GM18858 (cell line): ENCODE data around the gene ALOXE3.
"Not testable (repeated sequence)": the region's sequence is repeated elsewhere in the genome, so short reads cannot be mapped to it uniquely, and the experiment has no call there.

Experiments
- ATAC-seq: cut with Tn5 transposase; IDR thresholded peaks from one replicate; pipeline ENCODE4 v1.9.1; 2021; ENCODE audit not compliant: unreplicated experiment

ALOXE3 gene

DNA sequence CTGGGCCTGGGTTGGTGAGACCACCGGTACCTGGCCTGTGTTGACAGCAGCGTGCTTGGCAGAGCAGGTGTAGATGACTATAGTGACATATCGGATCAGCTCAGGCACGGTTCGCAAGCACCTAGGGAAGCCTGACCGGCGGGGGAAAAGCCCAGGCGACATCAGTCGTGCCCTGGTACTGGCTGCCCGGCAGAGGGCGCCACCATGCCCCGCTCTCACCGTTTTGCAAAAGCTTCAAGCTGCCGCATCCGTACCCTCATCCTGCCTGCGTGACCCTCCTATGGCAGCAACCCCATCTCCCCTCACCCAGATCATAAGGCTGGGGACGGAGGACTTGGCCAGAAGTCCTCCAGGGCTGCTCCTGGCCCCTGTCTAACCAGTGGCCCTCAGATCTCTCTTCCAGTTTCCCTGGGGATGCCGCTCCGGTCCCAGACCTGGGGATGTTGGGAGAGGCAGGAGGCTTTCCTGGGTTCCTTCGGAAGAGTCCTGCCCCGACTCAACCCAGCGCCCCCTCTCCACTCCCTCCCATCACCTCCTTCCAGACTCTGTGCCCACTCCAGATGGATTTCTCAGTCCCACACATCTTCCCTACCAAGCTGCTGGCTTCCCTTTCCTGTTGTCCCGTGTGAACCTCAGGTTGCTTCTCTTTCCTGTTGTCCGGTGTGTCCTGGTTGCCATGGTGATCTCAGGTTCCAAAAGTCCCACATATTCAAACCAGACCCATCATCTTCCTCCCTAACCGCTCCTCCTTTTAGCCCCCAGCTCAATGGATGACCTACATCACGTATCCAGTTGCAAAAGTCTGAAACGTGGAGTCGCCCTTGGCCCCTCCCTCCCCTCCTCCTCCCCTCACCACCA is 44.5 kb downstream of the ALOXE3 start:
- no peak for ATAC-seq

DNA sequence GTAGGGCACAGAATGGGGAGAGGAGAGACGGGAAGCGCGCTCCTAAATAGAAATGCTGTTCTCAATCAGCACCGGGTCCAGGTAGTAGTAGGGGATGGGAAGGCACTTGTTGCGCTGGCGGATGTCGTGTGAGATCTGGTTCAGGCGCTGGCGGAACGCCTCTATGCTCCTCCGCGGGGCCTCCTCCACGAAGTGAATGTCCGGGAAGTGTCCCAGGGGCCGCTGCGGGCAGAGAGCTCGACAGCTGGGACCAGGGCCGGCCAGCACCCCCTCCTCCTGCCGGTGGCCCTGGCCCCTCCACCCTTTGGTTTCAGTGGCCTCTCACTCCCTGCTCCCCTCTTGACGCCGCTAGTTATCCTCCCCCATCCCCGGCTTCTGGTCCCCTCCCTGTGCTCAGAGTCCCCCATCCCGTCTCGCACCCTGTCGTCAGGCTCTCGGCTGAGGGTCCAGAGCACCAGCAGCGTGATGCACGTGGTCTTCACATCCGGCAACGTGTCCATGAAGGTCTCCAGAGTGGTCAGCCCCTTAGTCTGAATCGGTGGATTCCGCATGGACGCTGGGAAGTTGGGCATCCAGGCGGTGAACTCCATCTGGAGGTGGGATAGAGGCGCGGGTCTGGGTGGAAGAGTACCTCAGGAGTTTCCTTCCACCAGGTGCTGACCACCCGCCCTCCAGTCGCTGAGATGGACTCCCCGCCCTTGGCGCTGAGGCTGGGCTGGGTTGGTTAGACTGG is 45.4 kb downstream of the ALOXE3 start:
- ATAC-seq = no peak

DNA sequence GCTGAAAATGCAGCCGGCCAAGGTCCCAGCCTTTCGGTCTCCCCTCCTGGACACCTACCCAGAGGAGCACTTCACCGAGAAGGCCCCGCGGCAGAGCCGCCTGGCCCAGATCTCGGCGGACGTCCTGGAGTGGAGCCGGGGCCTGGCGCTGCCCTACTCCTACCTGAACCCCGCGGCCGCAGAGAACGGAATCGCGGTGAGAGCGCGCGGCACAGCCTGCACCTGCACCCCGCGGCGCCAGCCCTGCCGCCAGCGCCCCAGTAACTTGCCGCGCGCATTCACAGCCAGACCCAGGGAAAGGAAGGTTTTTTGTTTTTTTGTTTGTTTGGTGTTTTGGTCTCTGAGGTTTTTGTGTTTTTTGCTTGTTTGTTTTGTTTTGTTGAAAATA is 46.0 kb downstream of the ALOXE3 start:
- ATAC-seq = no peak

DNA sequence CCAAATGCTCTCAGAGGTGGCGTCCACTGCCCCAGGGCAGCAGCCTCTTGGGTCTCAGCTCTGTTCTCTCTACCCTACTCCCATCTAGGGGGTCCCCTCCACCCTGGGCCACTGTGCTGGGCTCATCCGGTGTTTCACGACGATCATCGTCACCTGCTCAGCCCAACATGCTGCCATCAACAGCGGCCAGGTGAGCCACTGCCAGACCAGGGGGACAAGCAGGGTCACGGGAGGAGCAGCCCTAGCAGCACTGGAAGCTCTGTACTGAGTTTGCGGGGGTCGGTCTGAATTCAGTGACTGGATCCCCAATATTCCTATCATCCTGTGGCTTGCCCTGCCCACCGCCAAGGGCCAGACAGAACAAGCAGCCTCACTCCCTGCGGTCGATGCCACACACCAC is 46.8 kb downstream of the ALOXE3 start:
- no peak for ATAC-seq

DNA sequence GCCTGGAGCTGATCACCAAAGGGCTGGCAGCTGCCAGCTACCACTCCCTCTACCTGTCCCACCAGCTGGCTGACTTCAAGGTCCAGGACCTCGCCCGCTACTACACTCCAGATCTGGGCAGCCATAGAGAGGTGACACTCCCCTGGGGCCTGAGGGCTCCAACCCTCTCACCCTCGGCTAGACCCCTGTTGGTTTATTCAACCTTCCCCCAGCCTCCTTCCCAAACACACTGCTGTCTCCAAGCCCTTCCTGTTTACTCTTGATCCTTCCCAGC is 48.8 kb downstream of the ALOXE3 start:
- no peak for ATAC-seq

DNA sequence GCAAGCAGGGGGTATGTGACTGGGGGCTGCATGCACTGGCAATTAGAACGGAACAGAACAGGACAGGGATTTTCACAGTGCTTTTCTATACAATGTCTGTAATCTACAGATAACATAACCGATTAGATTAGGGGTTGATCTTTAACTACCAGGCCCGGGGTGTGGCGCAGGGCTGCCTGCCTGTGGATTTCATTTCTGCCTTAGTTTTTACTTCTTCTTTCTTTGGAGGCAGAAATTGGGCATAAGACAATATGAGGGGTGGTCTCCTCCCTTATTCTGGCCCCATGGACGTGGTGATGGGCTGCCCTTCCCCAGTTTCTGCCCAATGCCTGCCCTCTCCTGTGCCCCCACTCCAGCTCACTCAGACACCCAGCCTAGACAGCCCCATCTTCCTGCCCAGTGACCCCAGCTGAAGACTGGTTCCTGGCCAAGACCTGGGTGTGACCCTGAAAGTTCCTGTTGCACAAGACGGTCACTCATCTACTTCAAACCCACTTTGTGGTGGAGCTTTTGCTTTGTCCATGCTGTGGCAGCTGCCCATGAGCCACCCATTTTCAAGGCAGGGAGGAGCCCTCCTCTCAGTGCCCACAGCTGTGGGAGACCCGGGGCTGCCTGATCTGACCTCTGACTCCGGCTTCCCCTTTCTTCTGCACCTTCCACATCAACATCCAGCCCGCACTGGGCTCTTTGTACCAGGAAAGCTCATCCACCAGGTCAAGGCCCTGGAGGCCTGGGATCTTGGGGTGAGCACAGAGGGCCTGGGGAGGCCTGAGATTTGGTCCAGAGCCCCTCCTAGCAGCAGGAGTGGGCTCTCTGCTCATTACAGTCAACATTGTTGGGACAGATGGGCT is 49.4 kb downstream of the ALOXE3 start:
- ATAC-seq = no peak

DNA sequence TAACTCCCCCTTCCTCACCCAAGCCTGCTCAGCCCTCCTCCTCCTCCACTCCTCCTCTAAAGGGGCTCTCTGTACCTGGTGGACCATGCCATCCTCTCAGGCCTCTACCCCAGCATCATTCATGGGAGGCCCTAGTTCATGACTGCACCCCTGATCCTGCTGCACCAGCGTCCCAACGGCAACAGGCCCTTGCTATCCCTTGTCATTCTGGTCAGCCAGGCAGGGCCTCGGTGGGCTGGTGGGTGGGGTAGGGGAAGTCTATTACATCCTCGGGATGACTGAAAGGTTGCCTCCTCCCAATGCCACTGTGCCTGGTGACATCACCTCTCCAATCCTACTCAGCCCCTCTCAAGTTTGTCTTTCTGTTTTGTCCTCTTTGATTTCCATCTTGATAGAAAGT is 50.5 kb downstream of the ALOXE3 start:
- ATAC-seq = no peak

DNA sequence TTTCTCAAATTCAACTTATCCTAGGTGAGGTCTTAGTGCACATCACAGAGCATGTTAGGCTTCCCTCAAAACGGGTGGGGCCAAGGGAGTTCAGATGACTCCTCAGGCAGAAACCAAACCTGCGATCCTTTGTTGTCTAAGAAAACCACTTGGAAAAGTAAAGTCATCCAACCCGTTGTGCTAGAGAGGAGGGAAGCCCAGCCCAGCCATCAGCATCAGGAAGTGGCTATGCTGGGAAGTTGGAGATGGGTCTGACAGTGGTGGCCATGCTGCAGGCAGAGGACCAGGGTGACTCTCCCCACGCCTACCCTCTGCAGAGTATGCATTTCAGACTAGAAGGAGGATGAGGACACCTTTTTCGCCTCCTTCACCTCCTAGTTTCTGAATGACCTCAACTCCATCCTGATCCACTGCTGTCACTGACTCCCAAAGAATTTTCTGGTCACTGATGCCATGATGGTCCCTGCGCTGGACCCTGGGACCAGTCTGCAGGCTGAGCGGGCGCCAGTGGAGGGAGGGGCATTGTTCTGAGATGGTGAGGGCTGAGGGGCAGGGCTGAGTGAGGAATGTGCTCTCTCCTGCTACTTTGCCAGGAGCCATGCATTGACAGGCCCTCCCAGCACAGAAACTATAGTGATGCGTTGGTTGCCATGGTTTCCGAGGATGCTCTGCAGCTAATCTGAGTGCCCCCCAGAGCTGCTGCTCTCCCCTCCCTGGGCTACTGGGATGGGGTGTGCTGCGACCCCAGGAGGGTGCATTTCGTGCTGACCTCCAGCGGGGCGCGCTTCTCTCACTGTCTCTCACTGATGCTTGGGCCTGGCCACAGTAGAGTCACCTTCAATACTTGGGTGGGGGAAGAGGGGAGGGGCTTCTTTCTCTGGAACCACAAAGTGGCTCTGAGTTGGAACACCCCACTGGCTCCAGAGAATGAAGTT is 51.2 kb downstream of the ALOXE3 start:
- ATAC-seq = no peak

DNA sequence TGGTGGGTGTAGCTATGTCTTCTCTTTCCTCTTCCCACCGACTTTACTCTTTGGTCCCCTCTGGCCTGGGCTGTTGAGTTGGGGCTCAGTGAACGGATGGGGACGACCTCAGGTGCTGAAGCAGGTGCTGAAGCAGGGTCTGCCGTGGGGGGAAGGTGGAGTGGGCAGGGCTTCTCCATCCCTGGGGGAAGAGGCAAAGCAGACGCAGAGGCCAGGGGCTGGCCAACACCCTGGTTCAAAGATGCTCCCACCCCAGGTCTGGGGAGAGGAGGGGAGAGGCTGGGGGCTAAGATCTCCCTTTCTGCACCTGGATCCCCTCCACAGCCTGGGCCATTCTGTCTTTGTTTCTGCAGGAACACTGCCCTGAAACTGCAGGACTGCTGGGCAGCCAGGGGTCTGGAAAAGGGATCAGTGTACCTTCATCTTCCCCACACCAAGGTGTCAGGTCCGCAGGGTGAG is 53.7 kb downstream of the ALOXE3 start:
- no peak for ATAC-seq

DNA sequence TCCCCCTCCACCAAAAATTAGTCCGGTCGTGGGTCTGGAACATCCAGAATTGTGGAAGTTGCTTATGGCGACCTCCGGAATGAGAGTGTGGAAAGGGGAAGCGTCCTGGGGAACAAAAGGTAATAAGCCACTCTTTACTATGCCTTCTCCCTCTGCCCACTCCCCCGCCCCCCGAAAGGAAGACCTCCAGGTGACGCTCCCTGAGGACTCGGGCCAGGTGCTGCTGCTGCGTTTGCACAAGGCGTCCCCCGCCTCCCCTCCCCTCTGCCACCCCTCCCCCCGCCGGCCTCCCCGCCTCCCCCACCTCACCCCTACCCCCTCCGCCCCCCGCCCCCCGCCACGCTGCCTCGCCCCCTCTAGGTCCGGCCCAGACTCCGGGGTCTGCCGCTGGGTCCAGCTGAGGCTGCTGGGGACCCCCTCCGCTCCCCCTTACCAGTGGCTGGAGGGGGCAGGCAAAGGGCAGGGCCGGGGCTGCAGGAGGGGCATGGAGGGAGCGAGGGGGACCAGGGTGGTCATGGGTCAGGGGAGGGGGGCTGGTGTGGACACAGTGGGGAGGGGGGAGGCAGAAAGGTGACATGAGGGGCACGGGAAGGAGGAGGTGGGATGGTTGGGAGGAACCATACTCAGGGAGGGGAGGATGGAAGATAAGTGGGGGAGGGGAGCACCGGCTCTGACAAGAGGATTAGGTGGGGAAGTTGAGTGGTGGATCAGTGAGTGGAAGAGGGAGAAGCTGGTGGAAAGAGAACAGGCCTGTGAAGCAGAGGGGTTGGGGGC is 54.4 kb downstream of the ALOXE3 start:
- no peak for ATAC-seq

DNA sequence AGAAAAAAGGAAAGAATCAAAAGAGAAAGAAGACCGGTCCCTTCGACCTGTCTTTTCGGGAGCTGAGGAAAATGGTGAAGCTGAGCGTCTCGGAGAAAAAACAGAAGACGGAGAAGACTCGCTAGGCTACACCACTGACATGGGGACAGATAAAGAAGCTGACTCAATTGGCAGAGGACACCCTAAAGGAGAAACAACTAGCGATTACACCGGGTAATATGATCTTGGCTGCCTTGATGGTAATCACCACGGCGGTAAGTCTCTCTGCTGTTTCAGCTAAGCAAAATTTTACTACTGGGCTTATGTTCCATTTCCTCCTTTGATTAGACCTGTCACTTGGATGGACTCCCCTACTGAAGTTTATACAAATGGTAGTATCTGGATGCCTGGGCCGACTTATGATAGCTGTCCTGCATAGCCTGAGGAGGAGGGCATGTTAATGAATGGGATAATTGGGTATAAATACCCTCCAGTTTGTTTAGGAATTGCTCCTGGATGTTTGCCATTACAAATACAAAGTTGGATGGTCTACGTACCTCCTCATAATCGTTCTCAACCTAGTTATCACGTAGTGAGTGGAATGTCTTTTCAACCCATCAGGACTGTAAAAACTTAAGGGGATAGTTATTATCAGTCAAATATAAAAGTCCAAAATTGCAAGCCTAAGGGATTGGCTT is 55.4 kb downstream of the ALOXE3 start:
- no peak for ATAC-seq

DNA sequence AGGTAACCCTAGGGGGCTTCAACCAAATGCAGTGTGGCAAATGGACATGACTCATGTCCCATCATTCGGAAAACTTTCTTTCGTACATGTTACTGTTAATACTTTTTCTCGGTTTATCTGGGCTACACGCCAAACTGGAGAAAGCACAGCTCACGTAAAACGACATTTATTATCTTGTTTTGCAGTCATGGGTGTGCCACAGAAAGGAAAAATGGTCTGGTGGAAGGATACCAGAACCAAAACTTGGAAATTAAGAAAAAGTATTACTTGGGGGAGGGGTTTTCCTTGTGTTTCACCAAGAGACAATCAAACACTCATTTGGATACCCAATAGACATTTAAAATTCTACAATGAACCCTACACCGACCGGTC is 55.9 kb downstream of the ALOXE3 start:
- ATAC-seq = no peak

DNA sequence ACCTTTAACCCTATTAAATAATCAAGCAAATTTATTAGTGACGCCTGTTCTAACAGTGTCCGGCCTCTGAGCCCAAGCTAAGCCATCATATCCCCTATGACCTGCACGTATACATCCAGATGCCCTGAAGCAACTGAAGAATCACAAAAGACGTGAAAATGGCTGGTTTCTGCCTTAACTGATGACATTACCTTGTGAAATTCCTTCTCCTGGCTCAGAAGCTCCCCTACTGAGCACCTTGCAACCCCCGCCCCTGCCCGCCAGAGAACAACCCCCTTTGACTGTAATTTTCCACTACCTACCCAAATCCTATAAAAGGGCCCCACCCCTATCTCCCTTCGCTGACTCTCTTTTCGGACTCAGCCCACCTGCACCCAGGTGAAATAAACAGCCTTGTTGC is 56.5 kb downstream of the ALOXE3 start:
- ATAC-seq = not testable (repeated sequence)

DNA sequence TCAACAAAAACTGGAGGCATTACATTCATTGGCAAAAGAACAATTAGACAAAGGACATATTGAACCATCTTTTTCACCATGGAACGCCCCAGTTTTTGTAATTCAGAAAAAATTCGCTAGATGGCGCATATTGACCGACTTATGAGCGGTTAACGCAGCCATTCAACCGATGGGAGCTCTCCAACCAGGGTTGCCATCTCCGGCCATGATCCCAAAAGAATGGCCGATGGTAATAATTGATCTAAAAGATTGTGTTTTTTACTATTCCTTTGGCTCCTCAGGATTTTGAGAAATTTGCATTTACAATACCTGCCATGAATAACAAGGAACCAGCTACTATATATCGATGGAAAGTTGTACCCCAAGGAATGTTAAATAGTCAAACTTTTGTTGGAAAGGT is 58.0 kb downstream of the ALOXE3 start:
- no peak for ATAC-seq

DNA sequence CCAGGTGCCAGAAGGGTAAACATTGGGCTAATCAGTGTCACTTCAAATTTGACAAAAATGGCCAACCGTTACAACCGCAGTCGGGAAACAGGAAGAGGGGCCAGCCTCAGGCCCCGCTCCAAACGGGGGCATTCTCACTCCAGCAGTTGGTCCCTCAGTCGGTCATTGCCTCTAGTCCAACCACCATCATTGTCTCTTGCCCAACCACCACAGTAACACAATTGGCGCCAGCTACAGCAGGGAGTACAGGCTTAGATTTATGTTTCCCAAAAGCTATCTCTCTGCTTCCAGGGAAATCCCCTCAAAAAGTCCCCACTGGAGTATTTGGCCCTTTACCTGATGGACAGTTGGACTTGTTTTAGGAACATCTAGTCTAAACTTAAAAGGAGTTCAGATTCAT is 59.2 kb downstream of the ALOXE3 start:
- ATAC-seq = no peak

DNA sequence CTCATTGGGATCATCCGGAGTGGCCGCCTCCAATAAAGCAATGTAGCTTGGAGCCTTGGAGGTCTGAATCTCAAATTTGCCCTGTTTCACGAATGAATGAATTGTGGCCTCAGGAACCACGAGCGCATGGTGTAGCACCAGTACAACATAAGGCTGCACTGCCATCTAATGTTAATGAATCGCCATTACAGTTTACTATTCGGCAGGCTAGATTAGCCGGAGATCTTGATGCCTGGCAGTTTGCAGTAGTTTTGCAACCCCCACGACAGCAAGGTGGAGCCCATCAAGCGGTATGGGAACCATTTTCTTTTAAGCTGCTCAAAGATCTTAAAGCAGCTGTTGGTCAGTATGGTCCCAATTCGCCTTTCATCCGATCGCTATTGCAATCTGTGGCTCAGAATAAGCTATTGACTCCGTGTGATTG is 60.6 kb downstream of the ALOXE3 start:
- no peak for ATAC-seq

DNA sequence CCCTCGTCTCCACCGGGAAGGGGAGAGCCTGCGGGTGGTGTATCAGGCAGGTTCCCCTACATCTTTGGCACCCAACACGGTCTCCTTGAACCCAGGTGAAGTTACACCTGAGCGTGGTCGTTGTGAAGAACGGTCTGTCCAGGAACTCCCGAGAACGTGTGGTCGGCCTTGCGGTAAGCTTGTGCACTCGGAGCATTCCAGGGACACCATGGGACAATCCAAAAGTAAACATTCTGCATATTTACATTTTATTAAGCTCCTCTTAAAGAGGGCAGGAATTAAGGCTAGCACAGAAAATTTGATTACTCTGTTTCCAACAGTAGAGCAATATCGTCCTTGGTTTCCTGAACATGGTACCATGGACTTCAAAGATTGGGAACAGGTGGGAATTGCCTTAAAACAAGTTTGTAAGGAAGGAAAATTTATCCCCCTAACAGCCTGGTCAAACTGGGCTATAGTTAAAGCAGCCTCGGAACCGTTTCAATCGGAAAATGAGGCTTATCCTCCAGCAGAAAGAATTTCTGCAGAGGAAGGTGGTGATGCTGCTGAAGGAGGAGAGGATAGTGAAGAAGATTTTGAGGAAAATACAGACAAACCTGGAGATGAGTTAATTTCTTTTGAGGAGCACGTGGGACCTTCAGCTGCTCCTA is 61.2 kb downstream of the ALOXE3 start:
- ATAC-seq = no peak

DNA sequence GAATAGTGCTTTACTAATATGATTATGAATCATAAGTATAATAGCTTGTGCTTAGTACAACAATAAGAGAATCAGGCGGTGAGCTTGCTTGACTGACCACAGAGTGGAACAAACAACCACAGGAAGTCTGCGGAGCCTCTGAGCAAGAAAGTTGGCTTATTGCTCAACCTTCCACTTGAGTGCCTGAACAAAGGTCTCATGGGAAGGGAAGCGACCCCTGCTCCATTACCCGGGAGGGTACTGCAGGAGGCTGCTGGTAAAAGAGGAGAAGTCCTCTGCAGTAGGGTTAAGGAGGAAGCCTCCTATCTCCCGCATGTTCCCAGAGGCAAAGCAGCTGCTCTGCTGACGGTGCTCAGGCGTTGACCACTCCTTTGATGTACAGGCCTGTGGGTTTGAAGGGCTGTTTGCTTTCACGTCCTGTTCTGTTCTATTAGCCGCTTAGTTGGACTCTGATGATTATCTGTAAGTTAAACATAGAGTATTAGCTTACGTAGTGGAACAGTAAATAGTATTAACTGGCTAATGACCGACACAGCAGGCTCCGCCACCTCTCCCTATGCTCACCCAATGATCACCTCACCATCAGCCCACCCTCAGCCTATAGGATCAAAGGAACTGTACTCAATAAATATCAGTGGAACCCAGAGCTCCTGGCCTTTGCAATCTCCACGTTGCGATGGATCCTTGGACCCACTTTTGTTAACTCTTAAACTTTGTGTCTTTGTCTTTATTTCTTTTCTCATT is 61.9 kb downstream of the ALOXE3 start:
- ATAC-seq = no peak
